Measurements from ENCODE around the gene SLC9A9.

Gene SLC9A9

GRCh38 chr3:143809121-143809621 is 39.1 kb downstream of the SLC9A9 start (continued):
- TF ChIP-seq POU6F1 (CRISPR knock-in tag; IDR thresholded peaks at IDR 0.05; ENCODE audit: borderline replicate concordance, low read depth) (no peak), ESRRG (CRISPR knock-in tag; IDR thresholded peaks at IDR 0.05) (no peak), ZNF565 (CRISPR knock-in tag; conservative IDR thresholded peaks at IDR 0.05; ENCODE audit: low read depth) (no peak), ISL1 (CRISPR knock-in tag; IDR thresholded peaks at IDR 0.05) (no peak), ZC3H10 (CRISPR knock-in tag; IDR thresholded peaks at IDR 0.05) (no peak), ZNF70 (CRISPR knock-in tag; IDR thresholded peaks at IDR 0.05) (no peak), BACH2 (CRISPR knock-in tag; IDR thresholded peaks at IDR 0.05; ENCODE audit: borderline replicate concordance) (no peak), TOX (CRISPR knock-in tag; IDR thresholded peaks at IDR 0.05; ENCODE audit: borderline replicate concordance) (no peak)

GRCh38 chr3:143808030-143808429 is 40.2 kb downstream of the SLC9A9 start:
- ATAC-seq, result no peak
- no peak for TF ChIP-seq PATZ1 (CRISPR knock-in tag; IDR thresholded peaks at IDR 0.05; ENCODE audit: borderline replicate concordance)
- TF ChIP-seq ISL1 (CRISPR knock-in tag; IDR thresholded peaks at IDR 0.05), result no peak
- no peak for TF ChIP-seq CREB5 (CRISPR knock-in tag; IDR thresholded peaks at IDR 0.05; ENCODE audit: low read depth)
- no peak for TF ChIP-seq ZFP30 (CRISPR knock-in tag; IDR thresholded peaks at IDR 0.05)
- TF ChIP-seq ESRRG (CRISPR knock-in tag; IDR thresholded peaks at IDR 0.05), result no peak
- TF ChIP-seq ARNTL (CRISPR knock-in tag; IDR thresholded peaks at IDR 0.05; ENCODE audit: borderline replicate concordance, low read depth), result no peak
- TF ChIP-seq TOX (CRISPR knock-in tag; IDR thresholded peaks at IDR 0.05; ENCODE audit: borderline replicate concordance), result no peak
- no peak for TF ChIP-seq CSDC2 (CRISPR knock-in tag; IDR thresholded peaks at IDR 0.05)
- TF ChIP-seq ZFP3 (CRISPR knock-in tag; IDR thresholded peaks at IDR 0.05), result no peak
- TF ChIP-seq ZC3H10 (CRISPR knock-in tag; IDR thresholded peaks at IDR 0.05), result no peak
- no peak for TF ChIP-seq TCF4 (CRISPR knock-in tag; IDR thresholded peaks at IDR 0.05; ENCODE audit: borderline replicate concordance)
- TF ChIP-seq ZNF565 (CRISPR knock-in tag; conservative IDR thresholded peaks at IDR 0.05; ENCODE audit: low read depth), result no peak
- TF ChIP-seq PPARA (CRISPR knock-in tag; IDR thresholded peaks at IDR 0.05; ENCODE audit: borderline replicate concordance), result no peak
- TF ChIP-seq TSHZ2 (CRISPR knock-in tag; IDR thresholded peaks at IDR 0.05), result no peak
- TF ChIP-seq POU6F1 (CRISPR knock-in tag; IDR thresholded peaks at IDR 0.05; ENCODE audit: borderline replicate concordance, low read depth), result no peak

GRCh38 chr3:143806038-143806437 is 42.2 kb downstream of the SLC9A9 start:
- ATAC-seq, result no peak
- TF ChIP-seq ZFP3 (CRISPR knock-in tag; IDR thresholded peaks at IDR 0.05) (no peak), TSHZ2 (CRISPR knock-in tag; IDR thresholded peaks at IDR 0.05) (no peak), ARNTL (CRISPR knock-in tag; IDR thresholded peaks at IDR 0.05; ENCODE audit: borderline replicate concordance, low read depth) (no peak), ESRRG (CRISPR knock-in tag; IDR thresholded peaks at IDR 0.05) (no peak), TOX (CRISPR knock-in tag; IDR thresholded peaks at IDR 0.05; ENCODE audit: borderline replicate concordance) (no peak), CSRNP3 (CRISPR knock-in tag; IDR thresholded peaks at IDR 0.05) (no peak), ZFP30 (CRISPR knock-in tag; IDR thresholded peaks at IDR 0.05) (no peak), POU6F1 (CRISPR knock-in tag; IDR thresholded peaks at IDR 0.05; ENCODE audit: borderline replicate concordance, low read depth) (no peak), ISL1 (CRISPR knock-in tag; IDR thresholded peaks at IDR 0.05) (no peak), GLIS3 (CRISPR knock-in tag; IDR thresholded peaks at IDR 0.05) (no peak), ZC3H10 (CRISPR knock-in tag; IDR thresholded peaks at IDR 0.05) (no peak), RARB (CRISPR knock-in tag; IDR thresholded peaks at IDR 0.05) (no peak), PPARA (CRISPR knock-in tag; IDR thresholded peaks at IDR 0.05; ENCODE audit: borderline replicate concordance) (no peak)
